Mesenteric fat pad (tissue), 1 donor: Measurements from ENCODE around the gene CYTH4. TPM values are rescaled to one million over a fixed set of nuclear protein-coding genes. Genes with fewer than 3 reads are reported as not detected.

Experiments
- DNase-seq: peaks from one replicate; pipeline ENCODE4 v3.0.0-alpha.2; 2020; ENCODE audit warnings: low spot score
- total RNA-seq: library from RNA; stranded (reverse); fragmentation: NEBNext Ultra II Directional; extraction: Animal tissue kit (Norgen Biotek cat#: 25700); gene quantifications from one replicate; pipeline ENCODE4 v1.2.1, GENCODE V29; 2021
- donor health status: DM: yes; HTN: yes; CAD: no.

The CYTH4 gene
- total RNA-seq, 1 donor from 2014 or later: 44.7 TPM

- no peak for DNase-seq
Observed at GRCh38 chr22:37344735-37345449, 62.6 kb downstream of the CYTH4 start.

- no peak for DNase-seq
Observed at GRCh38 chr22:37345863-37346504, 63.7 kb downstream of the CYTH4 start.

GRCh38 chr22:37346505-37346895 lies 64.2 kb downstream of the CYTH4 start:
- no peak for DNase-seq

DNA sequence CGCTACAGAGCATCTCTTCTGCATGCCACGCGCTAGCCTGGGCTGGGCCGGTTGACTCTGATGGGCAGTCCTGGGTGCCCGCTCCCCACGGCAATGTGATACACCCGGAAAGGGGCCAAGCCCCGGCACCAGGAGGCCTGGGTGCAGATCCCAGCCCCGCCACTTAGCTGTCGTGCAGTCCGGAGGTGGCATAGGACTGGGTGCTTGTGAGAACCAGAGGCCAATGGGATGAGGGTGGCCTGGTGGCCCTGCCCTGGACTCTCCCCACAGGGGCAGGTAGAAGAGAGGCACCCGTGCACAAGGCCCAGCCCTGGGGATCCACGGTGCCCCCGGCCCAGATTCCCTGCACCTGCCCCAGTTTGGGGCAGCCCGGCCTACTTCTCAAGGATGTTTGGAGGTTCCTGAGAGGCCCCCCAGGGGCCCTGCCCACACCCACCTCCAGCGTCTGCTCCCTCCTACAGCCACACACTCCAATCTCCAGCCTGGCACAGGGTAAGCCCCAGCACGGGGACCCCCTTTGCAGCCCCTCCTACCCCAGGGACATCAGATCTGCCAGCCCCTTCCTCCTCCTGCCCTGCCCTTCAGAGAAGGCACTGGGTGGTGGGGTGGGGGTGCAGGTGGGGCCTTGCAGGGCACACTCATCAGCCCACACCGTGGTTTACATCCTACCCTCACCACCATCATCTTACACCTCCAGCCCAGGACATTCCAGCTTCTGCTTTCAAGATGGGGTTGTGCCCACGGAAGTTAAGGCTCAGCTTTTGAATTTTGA lies 66.9 kb downstream of the CYTH4 start:
- DNase-seq: no peak

- DNase-seq: no peak
Observed at GRCh38 chr22:37351232-37351631, 68.9 kb downstream of the CYTH4 start.

DNA sequence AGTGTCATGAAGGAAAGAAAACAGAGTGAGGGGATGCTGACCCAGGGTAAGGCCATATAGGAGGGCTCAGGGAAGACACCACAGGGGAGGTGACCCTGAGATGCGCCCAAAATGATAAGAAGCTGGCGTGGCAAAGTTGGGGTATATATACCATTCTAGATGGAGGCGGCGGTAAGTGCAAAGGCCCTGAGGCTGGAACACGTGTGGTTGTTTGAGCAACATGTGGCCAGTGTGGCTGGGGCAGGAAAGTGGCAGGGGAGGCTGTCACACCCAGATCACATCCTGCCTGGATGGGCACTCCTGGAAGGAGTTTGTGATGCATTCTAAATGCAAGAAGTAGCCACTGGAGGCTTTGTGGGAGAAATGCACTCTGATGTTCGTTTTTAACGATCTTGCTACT lies 70.2 kb downstream of the CYTH4 start:
- DNase-seq: no peak

GRCh38 chr22:37353839-37354238 lies 71.5 kb downstream of the CYTH4 start:
- no peak for DNase-seq

GRCh38 chr22:37354261-37354660 lies 72.0 kb downstream of the CYTH4 start:
- DNase-seq: no peak

DNA sequence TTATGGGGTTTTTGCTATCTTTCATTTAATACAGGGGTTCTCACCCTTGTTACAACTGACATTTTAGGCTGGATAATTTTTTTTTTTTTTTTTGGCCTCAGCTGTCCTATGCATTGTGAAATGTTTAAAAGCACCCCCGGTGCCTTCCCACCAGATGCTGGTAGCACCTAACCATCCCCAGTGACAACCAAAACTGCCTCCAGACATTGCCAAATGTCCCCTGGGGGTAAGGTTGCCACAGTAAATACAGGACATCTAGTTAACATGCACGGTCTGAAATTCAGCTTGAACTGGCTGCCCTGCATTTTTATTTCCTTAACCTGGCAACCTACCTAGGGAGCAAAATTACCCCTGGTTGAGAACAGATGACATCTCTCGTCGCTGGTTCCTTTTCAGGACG lies 72.4 kb downstream of the CYTH4 start:
- DNase-seq: no peak

DNA sequence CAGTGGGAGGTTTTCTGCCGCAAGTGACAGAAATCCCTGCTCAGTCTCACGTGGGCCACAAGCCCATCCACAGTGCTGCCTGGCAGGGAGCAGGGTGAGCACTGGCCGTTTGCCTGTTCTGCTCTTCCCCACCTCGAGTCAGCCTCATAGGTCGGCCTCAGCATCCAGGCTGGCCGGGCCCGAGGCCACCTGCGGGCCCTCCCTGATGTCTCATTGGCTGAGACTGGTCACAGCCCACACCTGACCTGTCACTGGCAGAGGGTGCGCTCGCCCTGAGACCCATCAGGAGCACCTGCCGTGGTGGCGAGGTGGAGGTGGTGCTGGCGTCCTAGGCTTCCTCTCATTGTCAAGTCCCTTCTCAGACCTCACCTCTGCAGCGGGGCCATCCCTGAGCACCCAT lies 72.9 kb downstream of the CYTH4 start:
- DNase-seq: no peak

- no peak for DNase-seq
Observed at GRCh38 chr22:37356922-37357321, 74.6 kb downstream of the CYTH4 start.

DNA sequence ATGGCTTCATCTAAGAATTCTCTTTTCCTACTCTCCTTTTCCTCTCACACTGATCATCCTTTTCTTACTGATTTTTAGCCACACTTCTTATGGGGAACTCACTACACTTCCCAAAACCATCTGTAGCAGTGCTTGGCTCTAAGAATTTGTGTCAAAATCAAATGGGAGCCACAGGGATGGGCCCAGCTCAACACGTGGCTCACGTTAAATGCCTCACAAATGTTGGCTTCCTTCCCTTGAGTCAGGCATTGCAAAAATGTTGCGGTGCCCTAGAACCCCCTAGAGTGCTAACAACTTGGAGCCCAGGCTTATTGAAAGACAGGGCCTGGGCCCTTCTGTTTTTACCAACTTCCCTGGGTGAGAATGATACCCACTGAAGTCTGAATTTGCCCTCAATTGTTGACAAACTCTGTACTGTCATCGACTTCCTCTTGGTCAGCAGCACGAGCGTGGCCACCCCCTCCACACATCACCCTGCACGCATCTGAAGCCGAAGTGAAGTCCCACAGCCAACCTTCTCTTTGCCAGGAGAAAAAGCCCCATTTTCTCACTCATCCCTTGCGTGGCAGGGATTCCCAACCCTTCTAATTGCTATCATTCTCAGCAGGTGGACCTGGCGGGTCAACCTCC lies 75.3 kb downstream of the CYTH4 start:
- DNase-seq: no peak

DNA sequence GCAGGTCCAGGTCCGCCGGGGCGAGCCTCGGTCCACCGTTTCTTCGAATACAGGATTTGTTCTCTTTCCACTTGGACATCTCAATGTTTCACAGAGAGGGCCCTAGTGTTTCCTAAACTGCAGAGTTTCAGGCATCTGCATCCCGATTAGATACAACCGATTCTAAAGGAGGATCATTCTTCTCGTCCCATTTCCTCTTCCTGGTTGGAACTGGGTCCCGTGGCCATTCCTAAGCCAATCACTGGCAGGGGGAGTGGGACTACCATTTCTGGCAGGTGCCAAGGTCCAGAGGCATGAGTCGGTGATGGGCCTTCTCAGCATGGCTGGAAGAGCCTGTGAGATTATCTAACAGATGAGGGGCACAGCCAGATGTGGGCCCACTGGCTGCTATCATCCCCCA lies 76.1 kb downstream of the CYTH4 start:
- no peak for DNase-seq

DNA sequence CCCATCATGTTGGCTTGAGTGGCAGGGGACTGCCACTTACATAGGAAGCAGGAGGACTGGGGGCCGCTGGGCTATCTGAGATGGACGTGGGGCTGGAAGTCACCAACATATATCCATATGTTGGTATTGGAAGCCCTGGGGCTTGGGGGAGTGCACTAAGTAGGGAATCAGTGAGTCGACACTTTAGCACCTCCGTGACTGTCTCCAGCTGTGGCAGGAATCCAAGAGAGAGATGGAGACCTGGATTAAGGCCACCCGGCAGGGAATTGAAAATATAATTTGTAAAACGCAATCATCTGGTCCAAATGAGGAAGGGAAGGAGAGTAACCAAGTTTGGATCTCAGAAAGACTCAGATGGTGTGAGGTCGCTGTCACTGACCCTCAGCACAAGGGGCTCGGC lies 76.6 kb downstream of the CYTH4 start:
- no peak for DNase-seq

- no peak for DNase-seq
Observed at GRCh38 chr22:37362621-37363020, 80.3 kb downstream of the CYTH4 start.

DNA sequence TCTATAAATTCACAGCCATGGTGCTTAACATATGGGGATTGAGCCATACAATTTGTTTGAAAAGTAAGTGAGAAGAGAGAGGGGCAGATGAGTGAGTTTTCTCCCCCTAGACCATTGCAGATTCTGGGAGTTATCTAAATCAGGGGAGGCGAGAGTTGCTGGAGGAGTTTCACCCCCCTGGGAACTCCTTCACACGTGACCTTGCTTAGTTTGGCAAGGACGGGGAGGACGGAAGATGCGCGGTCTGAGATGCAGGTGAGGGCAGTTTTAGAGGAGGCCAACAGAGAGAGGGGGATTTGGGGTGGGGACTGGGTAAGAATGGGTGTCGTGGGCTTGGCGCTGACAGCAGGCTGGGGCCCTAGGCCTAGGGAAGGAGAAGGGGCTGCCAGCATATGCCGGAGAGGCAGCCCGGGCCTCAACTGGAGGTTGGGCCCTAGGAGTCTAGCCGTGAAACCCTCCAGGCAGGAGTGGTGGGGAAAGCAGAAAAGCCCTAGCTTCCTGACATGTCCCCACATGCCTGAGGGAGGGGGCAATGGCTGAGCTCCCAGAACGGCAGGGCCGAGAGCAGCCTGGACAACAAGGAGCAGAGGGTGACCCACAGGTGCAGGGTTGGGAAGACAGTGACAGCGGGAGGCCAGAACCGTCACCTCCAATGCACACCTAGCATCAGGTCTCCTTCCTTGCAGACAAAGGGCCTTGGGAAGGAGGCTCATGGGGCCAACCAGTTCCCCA lies 81.1 kb downstream of the CYTH4 start:
- DNase-seq: no peak

Other genes with a start within 250 kb of the CYTH4 start
- gene KCTD17, start 230.8 kb upstream of the CYTH4 start, total RNA-seq: 13.4 TPM
- gene TMPRSS6, start 172.8 kb upstream of the CYTH4 start, total RNA-seq: not detected
- gene IL2RB, start 132.6 kb upstream of the CYTH4 start, total RNA-seq: 1.7 TPM
- gene C1QTNF6, start 94.3 kb upstream of the CYTH4 start, total RNA-seq: 1.3 TPM
- not detected for gene SSTR3, start 70.0 kb upstream of the CYTH4 start, total RNA-seq
- 26.1 TPM for gene RAC2, start 38.2 kb upstream of the CYTH4 start, total RNA-seq
- gene ELFN2, start 145.0 kb downstream of the CYTH4 start, total RNA-seq: not detected
- gene MFNG, start 203.9 kb downstream of the CYTH4 start, total RNA-seq: 33.6 TPM
- 10.8 TPM for gene CARD10, start 236.9 kb downstream of the CYTH4 start, total RNA-seq